Measurements from ENCODE around the gene SLC6A18. TPM values are rescaled to one million over a fixed set of nuclear protein-coding genes. Genes with fewer than 3 reads are reported as not detected.

Gene SLC6A18
- total RNA-seq, 1 experiment from 2014 or later: not detected

DNA sequence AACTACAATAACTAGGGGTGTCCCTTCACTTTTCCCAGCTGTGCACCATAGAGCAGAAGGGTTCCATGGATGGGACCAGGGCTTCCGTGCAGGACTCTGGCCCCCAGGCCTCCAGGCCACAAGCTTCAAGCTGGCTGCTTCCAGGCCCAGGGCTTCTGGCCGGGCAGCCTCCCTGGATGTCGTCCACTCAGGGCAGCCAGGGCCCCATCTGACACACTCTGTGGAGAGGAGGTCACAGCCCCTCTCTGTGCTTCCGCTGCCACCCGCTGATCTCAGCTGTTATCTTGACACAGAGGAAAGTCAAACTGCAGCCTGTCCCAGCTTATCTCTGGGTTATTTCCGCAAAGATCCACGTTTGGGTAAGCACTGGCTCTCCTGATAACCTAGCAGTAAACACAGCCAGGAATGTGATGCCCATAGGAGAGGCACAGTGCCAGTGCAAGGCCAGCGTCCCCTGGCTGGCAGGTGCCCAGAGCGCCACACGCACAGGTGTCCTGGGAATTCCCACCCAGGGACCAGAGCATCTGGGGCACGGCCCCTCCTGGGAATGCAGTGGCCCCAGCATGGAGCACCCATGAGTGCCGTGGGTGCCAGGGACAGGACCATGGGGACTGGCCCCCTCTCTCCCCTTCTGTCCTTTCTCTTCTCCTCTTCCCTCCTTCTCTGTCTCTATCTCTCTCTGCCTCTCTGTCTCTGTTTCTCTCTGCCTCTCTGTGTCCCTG is 39.4 kb upstream of the SLC6A18 start:
- ATAC-seq (no peak), DNase-seq (ENCODE audit: low read depth, low spot score) (no peak)
- ChIA-PET CTCF (no interaction called here), POLR2A (no interaction called here)
- BruUV-seq (replicated peaks): no TSS peak
- no peaks in the 10 kb centered on the region for H3K9me3 ChIP-seq (ENCODE audit: control insufficient read depth, insufficient read depth, low read depth, low read length)
- no peak overlapping the region for H3K4me3 ChIP-seq (ENCODE audit: low read depth in 2 of 2, low read length in 2 of 2)
- peaks cover 9% of the 10 kb centered on the region for H3K27me3 ChIP-seq (ENCODE audit: control insufficient read depth, insufficient read depth, low read length)
- H3K4me1 ChIP-seq (ENCODE audit: control insufficient read depth, insufficient read depth, low read length): peaks cover 7% of the 10 kb centered on the region
- H3K36me3 ChIP-seq (ENCODE audit: control insufficient read depth, insufficient read depth, low read length): no peaks in the 10 kb centered on the region; the same call in 1 of the 2 replicates
- in situ Hi-C loops (cut with HindIII; ENCODE audit: low pct_unique_long_range_greater_than_20kb, low sequenced_read_pairs): no loop called here
- intact Hi-C loops (cut with micrococcal nuclease; ENCODE audit: unreplicated experiment): no loop called here
- no peak overlapping the region for H3K27ac ChIP-seq (ENCODE audit: low read length)
- TF ChIP-seq, protein P1, sequence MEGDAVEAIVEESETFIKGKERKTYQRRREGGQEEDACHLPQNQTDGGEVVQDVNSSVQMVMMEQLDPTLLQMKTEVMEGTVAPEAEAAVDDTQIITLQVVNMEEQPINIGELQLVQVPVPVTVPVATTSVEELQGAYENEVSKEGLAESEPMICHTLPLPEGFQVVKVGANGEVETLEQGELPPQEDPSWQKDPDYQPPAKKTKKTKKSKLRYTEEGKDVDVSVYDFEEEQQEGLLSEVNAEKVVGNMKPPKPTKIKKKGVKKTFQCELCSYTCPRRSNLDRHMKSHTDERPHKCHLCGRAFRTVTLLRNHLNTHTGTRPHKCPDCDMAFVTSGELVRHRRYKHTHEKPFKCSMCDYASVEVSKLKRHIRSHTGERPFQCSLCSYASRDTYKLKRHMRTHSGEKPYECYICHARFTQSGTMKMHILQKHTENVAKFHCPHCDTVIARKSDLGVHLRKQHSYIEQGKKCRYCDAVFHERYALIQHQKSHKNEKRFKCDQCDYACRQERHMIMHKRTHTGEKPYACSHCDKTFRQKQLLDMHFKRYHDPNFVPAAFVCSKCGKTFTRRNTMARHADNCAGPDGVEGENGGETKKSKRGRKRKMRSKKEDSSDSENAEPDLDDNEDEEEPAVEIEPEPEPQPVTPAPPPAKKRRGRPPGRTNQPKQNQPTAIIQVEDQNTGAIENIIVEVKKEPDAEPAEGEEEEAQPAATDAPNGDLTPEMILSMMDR (IDR thresholded peaks at IDR 0.05): no peak
- TF ChIP-seq, protein P2, sequence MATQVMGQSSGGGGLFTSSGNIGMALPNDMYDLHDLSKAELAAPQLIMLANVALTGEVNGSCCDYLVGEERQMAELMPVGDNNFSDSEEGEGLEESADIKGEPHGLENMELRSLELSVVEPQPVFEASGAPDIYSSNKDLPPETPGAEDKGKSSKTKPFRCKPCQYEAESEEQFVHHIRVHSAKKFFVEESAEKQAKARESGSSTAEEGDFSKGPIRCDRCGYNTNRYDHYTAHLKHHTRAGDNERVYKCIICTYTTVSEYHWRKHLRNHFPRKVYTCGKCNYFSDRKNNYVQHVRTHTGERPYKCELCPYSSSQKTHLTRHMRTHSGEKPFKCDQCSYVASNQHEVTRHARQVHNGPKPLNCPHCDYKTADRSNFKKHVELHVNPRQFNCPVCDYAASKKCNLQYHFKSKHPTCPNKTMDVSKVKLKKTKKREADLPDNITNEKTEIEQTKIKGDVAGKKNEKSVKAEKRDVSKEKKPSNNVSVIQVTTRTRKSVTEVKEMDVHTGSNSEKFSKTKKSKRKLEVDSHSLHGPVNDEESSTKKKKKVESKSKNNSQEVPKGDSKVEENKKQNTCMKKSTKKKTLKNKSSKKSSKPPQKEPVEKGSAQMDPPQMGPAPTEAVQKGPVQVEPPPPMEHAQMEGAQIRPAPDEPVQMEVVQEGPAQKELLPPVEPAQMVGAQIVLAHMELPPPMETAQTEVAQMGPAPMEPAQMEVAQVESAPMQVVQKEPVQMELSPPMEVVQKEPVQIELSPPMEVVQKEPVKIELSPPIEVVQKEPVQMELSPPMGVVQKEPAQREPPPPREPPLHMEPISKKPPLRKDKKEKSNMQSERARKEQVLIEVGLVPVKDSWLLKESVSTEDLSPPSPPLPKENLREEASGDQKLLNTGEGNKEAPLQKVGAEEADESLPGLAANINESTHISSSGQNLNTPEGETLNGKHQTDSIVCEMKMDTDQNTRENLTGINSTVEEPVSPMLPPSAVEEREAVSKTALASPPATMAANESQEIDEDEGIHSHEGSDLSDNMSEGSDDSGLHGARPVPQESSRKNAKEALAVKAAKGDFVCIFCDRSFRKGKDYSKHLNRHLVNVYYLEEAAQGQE (IDR thresholded peaks at IDR 0.05; ENCODE audit: insufficient read depth in 1 of 2, low read depth in 2 of 2, low read length in 1 of 2): no peak
- TF ChIP-seq SIN3A (IDR thresholded peaks at IDR 0.05; ENCODE audit: borderline replicate concordance, insufficient read depth, low read depth, low read length) (no peak), TCF7L2 (IDR thresholded peaks at IDR 0.05; ENCODE audit: low read depth, low read length) (no peak), POLR2AphosphoS5 (IDR thresholded peaks at IDR 0.05; ENCODE audit: low read depth, low read length) (no peak)

DNA sequence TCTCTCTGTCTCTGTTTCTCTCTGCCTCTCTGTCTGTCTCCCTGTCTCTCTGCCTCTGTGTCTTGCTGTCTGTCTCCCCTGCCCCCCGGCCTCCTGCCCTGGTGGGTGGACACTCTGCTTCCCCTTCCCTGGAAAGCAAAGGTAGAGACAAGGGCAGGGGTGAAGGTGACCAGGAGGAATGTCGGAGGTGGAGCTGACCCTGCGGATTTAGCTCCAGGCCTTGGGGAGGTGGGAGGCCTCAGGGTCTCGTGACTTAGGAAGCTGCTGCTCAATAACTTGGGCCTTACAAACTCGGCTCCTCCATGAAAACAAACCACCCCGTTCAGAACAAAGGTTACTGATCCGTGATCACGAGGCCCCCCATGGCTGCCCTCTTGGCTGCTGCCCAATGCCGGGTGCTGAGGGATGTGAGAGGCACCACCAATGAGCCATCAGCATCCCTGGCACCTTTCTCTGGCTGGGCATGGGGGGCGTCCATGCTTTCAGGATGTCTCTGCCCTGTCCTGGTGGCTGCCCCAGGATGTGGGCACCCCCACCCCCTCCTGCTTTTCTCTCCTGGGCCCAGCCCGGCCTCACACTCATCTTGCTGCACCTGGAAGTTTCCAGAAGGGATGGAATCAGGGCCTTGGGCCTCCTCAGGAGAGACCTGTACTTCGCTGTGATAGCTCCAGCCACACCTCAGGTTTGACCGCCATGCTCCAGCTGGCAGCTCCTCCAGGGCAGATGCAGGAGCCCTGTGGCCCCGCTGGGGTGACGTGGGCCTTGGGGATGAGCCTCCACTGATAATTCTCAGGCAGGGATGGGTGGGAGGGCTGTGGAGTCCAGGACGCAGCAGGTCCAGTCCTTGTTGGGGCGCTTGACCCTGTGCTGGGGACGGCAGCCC is 38.6 kb upstream of the SLC6A18 start:
- no peak overlapping the region for H3K27ac ChIP-seq (ENCODE audit: low read length)
- H3K4me3 ChIP-seq (ENCODE audit: low read depth in 2 of 2, low read length in 2 of 2): no peak overlapping the region
- TF ChIP-seq, protein P1 (IDR thresholded peaks at IDR 0.05): no peak
- TF ChIP-seq, protein P2 (IDR thresholded peaks at IDR 0.05; ENCODE audit: insufficient read depth in 1 of 2, low read depth in 2 of 2, low read length in 1 of 2): no peak
- no peak for TF ChIP-seq TCF7L2 (IDR thresholded peaks at IDR 0.05; ENCODE audit: low read depth, low read length)
- no peak for TF ChIP-seq POLR2AphosphoS5 (IDR thresholded peaks at IDR 0.05; ENCODE audit: low read depth, low read length)
- TF ChIP-seq SIN3A (IDR thresholded peaks at IDR 0.05; ENCODE audit: borderline replicate concordance, insufficient read depth, low read depth, low read length): no peak
- H3K9me3 ChIP-seq (ENCODE audit: control insufficient read depth, insufficient read depth, low read depth, low read length): no peaks in the 10 kb centered on the region
- CTCF ChIA-PET: no interaction called here
- BruUV-seq (replicated peaks): no TSS peak
- in situ Hi-C loops (cut with HindIII; ENCODE audit: low pct_unique_long_range_greater_than_20kb, low sequenced_read_pairs) (no loop called here), intact Hi-C loops (cut with micrococcal nuclease; ENCODE audit: unreplicated experiment) (no loop called here)
- DNase-seq (ENCODE audit: low read depth, low spot score): no peak
- no peak for ATAC-seq
- no peaks in the 10 kb centered on the region; the same call in 1 of the 2 replicates for H3K36me3 ChIP-seq (ENCODE audit: control insufficient read depth, insufficient read depth, low read length)
- POLR2A ChIA-PET: no interaction called here
- peaks cover 7% of the 10 kb centered on the region for H3K4me1 ChIP-seq (ENCODE audit: control insufficient read depth, insufficient read depth, low read length)
- H3K27me3 ChIP-seq (ENCODE audit: control insufficient read depth, insufficient read depth, low read length): peaks cover 11% of the 10 kb centered on the region

All from Panc1 (cell line).